ENCODE data around the gene PRM3.

The PRM3 gene

GRCh38 chr16:11245222-11245737 is 28.1 kb downstream of the PRM3 start:
- ATAC-seq (replicated peaks): no peak
- Mint-ChIP-seq H3K27me3 (no peaks in the 10 kb centered on the region), H3K36me3 (ENCODE audit: insufficient read depth) (peaks cover 29% of the 10 kb centered on the region), H3K9me3 (no peaks in the 10 kb centered on the region), H3K4me3 (no peak overlapping the region), H3K27ac (no peak overlapping the region), H3K4me1 (ENCODE audit: low read depth in 2 of 2) (peaks cover 6 to 7% of the 10 kb centered on the region in 2 donors)
- no peak for DNase-seq

- Mint-ChIP-seq H3K27ac (no peak overlapping the region), H3K4me3 (no peak overlapping the region), H3K9me3 (no peaks in the 10 kb centered on the region), H3K36me3 (ENCODE audit: insufficient read depth) (peaks cover 8% of the 10 kb centered on the region), H3K27me3 (no peaks in the 10 kb centered on the region), H3K4me1 (ENCODE audit: low read depth in 2 of 2) (peaks cover 8 to 10% of the 10 kb centered on the region in 2 donors)
- DNase-seq: no peak
- ATAC-seq (replicated peaks): no peak
Observed at GRCh38 chr16:11242658-11243057, 30.8 kb downstream of the PRM3 start.

DNA sequence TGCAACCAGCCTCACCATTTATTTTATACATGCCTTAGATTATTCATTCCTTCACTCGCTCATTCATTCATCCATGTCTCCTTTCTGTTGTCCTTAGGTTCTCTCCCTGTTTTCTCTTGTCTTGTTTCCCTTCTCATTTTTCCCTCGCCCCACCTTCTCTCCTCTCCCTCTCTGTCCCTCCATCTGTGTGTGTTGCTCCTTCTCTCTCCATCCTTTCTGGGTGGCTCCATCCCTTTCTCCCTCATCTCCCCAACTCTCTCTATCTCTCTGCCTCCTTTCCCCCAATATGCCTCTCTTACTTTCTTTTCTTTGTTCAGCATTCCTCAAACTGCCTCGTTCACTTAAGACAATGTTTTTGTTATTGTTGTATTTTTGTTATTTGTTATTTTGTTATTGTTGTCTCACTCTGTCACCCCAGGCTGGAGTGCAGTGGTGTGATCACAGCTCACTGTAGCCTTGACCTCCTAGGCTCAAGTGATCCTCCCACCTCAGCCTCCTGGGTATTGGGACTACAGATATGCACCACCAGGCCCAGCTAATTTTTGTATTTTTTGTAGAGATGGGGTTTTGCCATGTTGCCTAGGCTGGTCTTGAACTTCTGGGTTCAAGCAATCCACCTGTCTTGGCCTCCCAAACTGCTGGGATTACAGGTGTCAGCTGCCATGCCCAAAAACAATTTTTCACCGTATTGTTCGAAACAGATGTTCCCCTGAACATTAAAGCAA is 31.8 kb downstream of the PRM3 start:
- DNase-seq (no peak), ATAC-seq (replicated peaks) (no peak)
- H3K4me1 Mint-ChIP-seq (ENCODE audit: low read depth in 2 of 2): peaks cover 8 to 13% of the 10 kb centered on the region in 2 donors
- H3K9me3 Mint-ChIP-seq: no peaks in the 10 kb centered on the region
- no peak overlapping the region for H3K27ac Mint-ChIP-seq
- H3K27me3 Mint-ChIP-seq: no peaks in the 10 kb centered on the region
- no peak overlapping the region for H3K4me3 Mint-ChIP-seq
- H3K36me3 Mint-ChIP-seq (ENCODE audit: insufficient read depth): no peaks in the 10 kb centered on the region

DNA sequence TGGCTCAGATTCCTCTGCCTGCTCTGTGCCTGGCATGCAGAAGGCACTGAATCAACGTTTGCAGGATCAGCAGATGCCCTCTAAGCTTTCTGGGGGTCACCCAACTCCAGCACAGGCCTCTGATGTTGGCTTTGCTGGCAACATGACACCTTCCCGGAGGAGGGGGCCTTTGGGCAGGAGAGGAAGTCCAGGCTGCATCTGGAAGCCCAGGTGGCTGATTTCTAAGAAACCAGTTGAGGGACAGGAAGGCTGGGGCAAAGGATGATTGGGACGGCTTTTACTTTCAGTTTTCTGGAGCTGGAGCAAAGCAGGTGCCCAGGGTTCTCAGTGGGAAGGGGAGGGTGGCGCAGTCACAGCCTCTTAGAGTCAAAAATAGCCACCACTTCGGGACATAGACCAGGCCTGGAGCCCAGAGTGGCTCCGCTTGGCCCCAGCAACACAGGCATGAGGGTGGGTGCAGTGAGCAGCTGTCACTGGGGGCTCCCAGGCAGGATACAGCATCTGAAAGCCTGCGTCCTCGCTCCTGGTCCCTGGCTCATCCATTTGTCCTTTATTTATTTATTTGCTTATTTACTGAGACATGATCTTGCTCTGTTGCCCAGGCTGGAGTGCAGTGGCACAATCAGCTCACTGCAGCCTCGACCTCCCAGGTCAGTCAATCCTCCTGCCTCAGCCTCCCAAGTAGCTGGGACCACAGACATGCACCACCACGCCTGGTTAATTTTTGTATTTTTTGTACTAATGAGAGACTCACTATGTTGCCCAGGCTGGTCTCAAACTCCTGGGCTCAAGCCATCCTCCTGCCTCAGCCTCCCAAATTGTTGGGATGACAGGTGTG is 32.6 kb downstream of the PRM3 start:
- Mint-ChIP-seq H3K4me3 (peak overlapping the region; percentile 32 to 40), H3K4me1 (ENCODE audit: low read depth in 2 of 2) (peaks cover 8 to 13% of the 10 kb centered on the region in 2 donors), H3K36me3 (ENCODE audit: insufficient read depth) (no peaks in the 10 kb centered on the region), H3K27me3 (no peaks in the 10 kb centered on the region), H3K27ac (peak overlapping the region; percentile 41 to 52), H3K9me3 (no peaks in the 10 kb centered on the region)
- no peak for DNase-seq
- ATAC-seq (replicated peaks): no peak

- H3K9me3 Mint-ChIP-seq: no peaks in the 10 kb centered on the region
- ATAC-seq (replicated peaks) (no peak), DNase-seq (no peak)
- no peaks in the 10 kb centered on the region for H3K36me3 Mint-ChIP-seq (ENCODE audit: insufficient read depth)
- H3K27ac Mint-ChIP-seq: peak overlapping the region; percentile 41 to 52
- H3K4me3 Mint-ChIP-seq: peak overlapping the region; percentile 32 to 40
- H3K4me1 Mint-ChIP-seq (ENCODE audit: low read depth in 2 of 2): peaks cover 12 to 16% of the 10 kb centered on the region in 2 donors
- no peaks in the 10 kb centered on the region for H3K27me3 Mint-ChIP-seq
Observed at GRCh38 chr16:11239644-11240632, 33.5 kb downstream of the PRM3 start.

- peaks cover 2% of the 10 kb centered on the region for H3K36me3 Mint-ChIP-seq (ENCODE audit: insufficient read depth)
- H3K27me3 Mint-ChIP-seq: no peaks in the 10 kb centered on the region
- ATAC-seq (replicated peaks): no peak
- peak overlapping the region in 1 of 2 donors; percentile 59 for H3K27ac Mint-ChIP-seq
- no peaks in the 10 kb centered on the region for H3K9me3 Mint-ChIP-seq
- H3K4me3 Mint-ChIP-seq: no peak overlapping the region
- no peak for DNase-seq
- peaks cover 25 to 26% of the 10 kb centered on the region in 2 donors for H3K4me1 Mint-ChIP-seq (ENCODE audit: low read depth in 2 of 2)
Observed at GRCh38 chr16:11238272-11239202, 34.9 kb downstream of the PRM3 start.

GRCh38 chr16:11236461-11237254 is 36.8 kb downstream of the PRM3 start:
- Mint-ChIP-seq H3K36me3 (ENCODE audit: insufficient read depth) (peaks cover 3% of the 10 kb centered on the region), H3K27ac (no peak overlapping the region), H3K9me3 (no peaks in the 10 kb centered on the region), H3K4me3 (no peak overlapping the region), H3K4me1 (ENCODE audit: low read depth in 2 of 2) (peaks cover 40 to 42% of the 10 kb centered on the region in 2 donors), H3K27me3 (no peaks in the 10 kb centered on the region)
- ATAC-seq (replicated peaks) (no peak), DNase-seq (no peak)

DNA sequence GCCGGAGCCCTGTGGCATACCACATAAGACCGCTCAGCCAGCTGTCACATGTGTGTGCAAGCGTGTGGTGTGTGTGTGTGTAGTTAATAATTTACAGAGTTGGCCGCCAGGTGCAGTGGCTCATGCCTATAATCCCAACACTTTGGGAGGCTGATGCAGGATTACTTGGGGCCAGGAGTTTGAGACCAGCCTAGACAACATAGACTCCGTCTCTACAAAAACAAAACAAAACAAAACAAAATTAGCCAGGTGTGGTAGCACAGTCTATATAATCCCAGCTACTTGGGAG is 37.8 kb downstream of the PRM3 start:
- DNase-seq: no peak
- Mint-ChIP-seq H3K36me3 (ENCODE audit: insufficient read depth) (peaks cover 3% of the 10 kb centered on the region), H3K27ac (peak overlapping the region in 1 of 2 donors; percentile 42), H3K4me3 (no peak overlapping the region), H3K27me3 (no peaks in the 10 kb centered on the region), H3K9me3 (no peaks in the 10 kb centered on the region), H3K4me1 (ENCODE audit: low read depth in 2 of 2) (peaks cover 42 to 46% of the 10 kb centered on the region in 2 donors)
- ATAC-seq (replicated peaks): no peak

- Mint-ChIP-seq H3K4me3 (peak overlapping the region; percentile 13 to 23), H3K36me3 (ENCODE audit: insufficient read depth) (peaks cover 3% of the 10 kb centered on the region), H3K27ac (peak overlapping the region in 1 of 2 donors; percentile 42), H3K9me3 (no peaks in the 10 kb centered on the region), H3K4me1 (ENCODE audit: low read depth in 2 of 2) (peaks cover 37 to 41% of the 10 kb centered on the region in 2 donors), H3K27me3 (no peaks in the 10 kb centered on the region)
- ATAC-seq (replicated peaks): no peak
- DNase-seq: no peak
Observed at GRCh38 chr16:11234884-11235702, 38.3 kb downstream of the PRM3 start.

- Mint-ChIP-seq H3K9me3 (no peaks in the 10 kb centered on the region), H3K4me1 (ENCODE audit: low read depth in 2 of 2) (peaks cover 38 to 51% of the 10 kb centered on the region in 2 donors), H3K27ac (peak overlapping the region; percentile 97), H3K36me3 (ENCODE audit: insufficient read depth) (peaks cover 3% of the 10 kb centered on the region), H3K4me3 (peak overlapping the region; percentile 77 to 84), H3K27me3 (no peaks in the 10 kb centered on the region)
- no peak for DNase-seq
- ATAC-seq (replicated peaks): no peak
Observed at GRCh38 chr16:11233727-11234376, 39.6 kb downstream of the PRM3 start.
